HCT116 (cell line): Measurements from ENCODE around the gene THEMIS. TPM values are rescaled to one million over a fixed set of nuclear protein-coding genes. Genes with fewer than 3 reads are reported as not detected.

ENCODE experiments used
- ATAC-seq: fragments of 200-7000 bp; cut with Tn5 transposase; 2 replicates; pipeline ENCODE4 v1.9.1; 2020; ENCODE audit warnings: mild to moderate bottlenecking, moderate library complexity
- BruUV-seq: library from RNA; stranded (reverse); fragments of 400-500 nt; replicated peaks from 2 replicates; lab custom pipeline; 2021; lab: Mats Ljungman, UMichigan
- CTCF ChIA-PET: fragments of 300-600 bp; sonication (Branson Sonifier 250); formaldehyde crosslinking; loops from one replicate; lab custom pipeline; 2021; ENCODE audit warnings: antibody characterized with exemption; lab: Charles Lee
- POLR2A ChIA-PET: fragments of 300-600, 350-600 bp; sonication (Branson Sonifier 250); formaldehyde crosslinking; loops from one replicate; lab custom pipeline; 2021; ENCODE audit warnings: antibody characterized with exemption; lab: Charles Lee
- RAD21 ChIA-PET, 2 experiments: fragments of 300-600 bp; sonication (Branson Sonifier 250); formaldehyde crosslinking; loops; one replicate each; lab custom pipeline; 2023; ENCODE audit warnings: low total read pairs in 2 of 2; ENCODE audit not compliant: uncharacterized antibody in 2 of 2, unreplicated experiment in 2 of 2, low non-redundant PET in 1 of 2; lab: Charles Lee
- DNase-seq: peaks from one replicate; pipeline ENCODE4 v3.0.0-alpha.2; 2010; ENCODE audit warnings: low read depth, low spot score
- H2AFZ ChIP-seq: fragments of 200-600 bp; shearing (Covaris generic), sonication (generic); 2 replicates; pipeline ENCODE4 v1.6.1; 2017; ENCODE audit warnings: low read depth, mixed run types, mixed read lengths, antibody characterized with exemption, low read length; ENCODE audit not compliant: poor library complexity, severe bottlenecking
- H3K27ac ChIP-seq: 2 replicates; pipeline ENCODE4 v1.5.1; 2012; ENCODE audit warnings: low read depth, low read length
- H3K27me3 ChIP-seq: fragments of 200-600 bp; sonication (generic); 2 replicates; pipeline ENCODE4 v1.6.1; 2016; ENCODE audit warnings: mixed run types, low read length, mixed read lengths; ENCODE audit not compliant: insufficient read depth
- H3K36me3 ChIP-seq, 2 experiments: fragments of 200-500 bp in 1 of 2; fragments of 200-600 bp in 1 of 2; sonication (Bioruptor generic) in 1 of 2; sonication (generic) in 1 of 2; 2 replicates each; pipeline versions ENCODE4 v1.5.1 to v1.6.1; 2014 to 2016; ENCODE audit warnings: low read length in 2 of 2, inconsistent platforms in 1 of 2, mixed read lengths in 1 of 2, mixed run types in 1 of 2; ENCODE audit not compliant: insufficient read depth in 2 of 2, control insufficient read depth in 1 of 2
- H3K4me1 ChIP-seq, 2 experiments: fragments of 200-600 bp in 1 of 2; sonication (generic) in 1 of 2; 2 replicates each; pipeline versions ENCODE4 v1.5.1 to v1.6.1; 2012 to 2017; ENCODE audit warnings: low read length in 2 of 2, inconsistent platforms in 1 of 2, mild to moderate bottlenecking in 1 of 2, mixed read lengths in 1 of 2, mixed run types in 1 of 2, moderate library complexity in 1 of 2; ENCODE audit not compliant: insufficient read depth in 2 of 2, control insufficient read depth in 1 of 2
- H3K4me2 ChIP-seq: fragments of 200-600 bp; sonication (generic); 2 replicates; pipeline ENCODE4 v1.6.1; 2017; ENCODE audit warnings: mixed run types, low read length, mixed read lengths
- H3K4me3 ChIP-seq, 2 experiments: fragments of 200-600 bp in 1 of 2; sonication (generic) in 1 of 2; replicated peaks in 1 of 2; 2 replicates each; pipeline ENCODE4 v1.5.1; 2011 to 2016; ENCODE audit warnings: low read length in 2 of 2, control low read depth in 1 of 2, low read depth in 1 of 2, mild to moderate bottlenecking in 1 of 2, mixed read lengths in 1 of 2, mixed run types in 1 of 2
- H3K79me2 ChIP-seq: fragments of 200-600 bp; sonication (generic); 2 replicates; pipeline ENCODE4 v1.6.1; 2017; ENCODE audit warnings: mild to moderate bottlenecking, mixed run types, low read length, moderate library complexity, mixed read lengths; ENCODE audit not compliant: insufficient read depth
- H3K9ac ChIP-seq: fragments of 200-600 bp; sonication (generic); 2 replicates; pipeline ENCODE4 v1.6.1; 2016; ENCODE audit warnings: low read length, mixed read lengths
- H3K9me2 ChIP-seq: fragments of 200-600 bp; sonication (generic), shearing (Covaris generic); 2 replicates; pipeline ENCODE4 v1.6.1; 2017; ENCODE audit warnings: mixed run types, mild to moderate bottlenecking, moderate library complexity; ENCODE audit not compliant: insufficient read depth
- H3K9me3 ChIP-seq, 2 experiments: fragments of 200-500 bp in 1 of 2; fragments of 200-600 bp in 1 of 2; sonication (Bioruptor generic) in 1 of 2; sonication (generic) in 1 of 2; 2 replicates each; pipeline ENCODE4 v1.6.1; 2014 to 2017; ENCODE audit warnings: low read length in 2 of 2, mixed read lengths in 2 of 2, inconsistent platforms in 1 of 2, low read depth in 1 of 2, mild to moderate bottlenecking in 1 of 2, mixed run types in 1 of 2, moderate library complexity in 1 of 2; ENCODE audit not compliant: control insufficient read depth in 1 of 2, insufficient read depth in 1 of 2
- H4K20me1 ChIP-seq: fragments of 200-600 bp; sonication (generic), shearing (Covaris generic); 2 replicates; pipeline ENCODE4 v1.6.1; 2017; ENCODE audit warnings: mixed run types, mild to moderate bottlenecking, moderate library complexity; ENCODE audit not compliant: insufficient read depth
- CEBPB ChIP-seq: IDR thresholded peaks from 2 replicates; pipeline ENCODE4 v1.6.1; 2012; ENCODE audit warnings: low read depth
- EGR1 ChIP-seq: IDR thresholded peaks from 2 replicates; pipeline ENCODE4 v1.6.1; 2012; ENCODE audit warnings: low read depth
- ELF1 ChIP-seq: IDR thresholded peaks from 2 replicates; pipeline ENCODE4 v1.6.1; 2012; ENCODE audit warnings: low read depth, borderline replicate concordance
- EZH2 ChIP-seq: fragments of 200-600 bp; sonication (generic); IDR thresholded peaks from 2 replicates; pipeline ENCODE4 v1.6.1; 2017; ENCODE audit warnings: antibody characterized with exemption, mixed run types
- EZH2phosphoT487 ChIP-seq: fragments of 200-600 bp; IDR thresholded peaks from 2 replicates; pipeline ENCODE4 v1.6.1; 2018; ENCODE audit warnings: antibody characterized with exemption, borderline replicate concordance
- FOSL1 ChIP-seq: IDR thresholded peaks from 2 replicates; pipeline ENCODE4 v1.6.1; 2012; ENCODE audit warnings: low read depth
- POLR2A ChIP-seq: IDR thresholded peaks from 2 replicates; pipeline ENCODE4 v1.7.0; 2011; ENCODE audit warnings: borderline replicate concordance; ENCODE audit not compliant: insufficient read depth, insufficient read length; ENCODE audit errors: extremely low read depth
- POLR2AphosphoS5 ChIP-seq: IDR thresholded peaks from 2 replicates; pipeline ENCODE4 v1.6.1; 2011; ENCODE audit warnings: mild to moderate bottlenecking, low read depth, low read length, moderate library complexity
- RAD21 ChIP-seq: IDR thresholded peaks from 2 replicates; pipeline ENCODE4 v1.6.1; 2012; ENCODE audit warnings: low read depth, mild to moderate bottlenecking
- SIN3A ChIP-seq: IDR thresholded peaks from 2 replicates; pipeline ENCODE4 v1.6.1; 2012; ENCODE audit warnings: low read depth
- SP1 ChIP-seq: IDR thresholded peaks from 2 replicates; pipeline ENCODE4 v1.6.1; 2012; ENCODE audit warnings: low read depth
- SRF ChIP-seq: IDR thresholded peaks from 2 replicates; pipeline ENCODE4 v1.6.1; 2012; ENCODE audit warnings: low read depth
- TCF7L2 ChIP-seq: IDR thresholded peaks from 2 replicates; pipeline ENCODE4 v1.7.0; 2011; ENCODE audit warnings: borderline replicate concordance, inconsistent platforms; ENCODE audit not compliant: insufficient read depth, insufficient read length; ENCODE audit errors: extremely low read depth
- YY1 ChIP-seq: IDR thresholded peaks from 2 replicates; pipeline ENCODE4 v1.6.1; 2011; ENCODE audit warnings: low read length, low read depth, moderate library complexity, mild to moderate bottlenecking; ENCODE audit not compliant: insufficient replicate concordance; ENCODE audit errors: extremely low read depth
- ZNF274 ChIP-seq: fragments of 200-500 bp; sonication (Bioruptor generic); IDR thresholded peaks from 2 replicates; pipeline ENCODE4 v1.6.1; 2014; ENCODE audit warnings: mild to moderate bottlenecking, low read depth, low read length, inconsistent platforms
- intact Hi-C: fragments of 100-400 bp; cut with micrococcal nuclease; formaldehyde crosslinking; loops from 2 replicates; pipeline ENCODE4 v1.10.0; 2022
- total RNA-seq: library from RNA; stranded (reverse); gene quantifications from one replicate; pipeline ENCODE4 v1.2.1, GENCODE V29; 2021; ENCODE audit not compliant: unreplicated experiment
- TF ChIP-seq, protein P1 (sequence below): IDR thresholded peaks from 2 replicates; pipeline ENCODE4 v1.6.1; 2012
- TF ChIP-seq, protein P2 (sequence below): IDR thresholded peaks from 2 replicates; pipeline ENCODE4 v1.6.1; 2012

THEMIS gene
- total RNA-seq, 1 experiment from 2014 or later: 0.20 TPM

DNA sequence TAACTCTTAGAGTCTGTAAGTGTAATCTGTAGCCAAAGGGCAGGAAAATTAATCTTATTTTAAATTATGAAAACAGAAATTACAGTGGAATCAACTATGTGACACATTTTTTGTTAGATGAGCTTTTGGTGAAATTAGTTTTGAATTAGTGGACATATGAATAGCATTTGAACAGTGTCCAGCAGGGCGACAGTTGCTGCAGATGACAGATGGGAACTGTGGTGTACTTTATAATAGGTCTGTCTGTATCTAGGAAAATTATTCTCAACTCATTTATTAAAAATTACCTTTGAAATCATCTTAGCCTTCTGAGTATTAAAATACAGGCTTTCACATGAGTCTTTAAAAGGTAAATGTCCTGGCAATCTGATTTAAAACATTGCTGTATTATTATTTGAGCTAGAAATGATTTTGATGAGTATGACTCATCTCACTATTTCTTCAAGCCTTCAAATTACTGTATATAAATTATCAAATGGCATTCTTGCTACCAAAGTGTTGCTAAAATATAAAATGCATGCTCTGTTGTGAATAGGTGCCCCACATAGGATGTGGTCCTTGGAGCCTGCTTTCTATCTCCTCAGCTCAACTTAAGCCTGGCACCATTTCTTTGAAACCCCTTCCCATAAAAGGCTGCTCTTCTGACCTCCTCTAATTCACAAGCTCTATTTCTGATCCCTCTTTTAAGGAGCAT lies 173.5 kb downstream of the THEMIS start (continued):
- TF ChIP-seq CEBPB (no peak), ELF1 (no peak), ZNF274 (no peak)

DNA sequence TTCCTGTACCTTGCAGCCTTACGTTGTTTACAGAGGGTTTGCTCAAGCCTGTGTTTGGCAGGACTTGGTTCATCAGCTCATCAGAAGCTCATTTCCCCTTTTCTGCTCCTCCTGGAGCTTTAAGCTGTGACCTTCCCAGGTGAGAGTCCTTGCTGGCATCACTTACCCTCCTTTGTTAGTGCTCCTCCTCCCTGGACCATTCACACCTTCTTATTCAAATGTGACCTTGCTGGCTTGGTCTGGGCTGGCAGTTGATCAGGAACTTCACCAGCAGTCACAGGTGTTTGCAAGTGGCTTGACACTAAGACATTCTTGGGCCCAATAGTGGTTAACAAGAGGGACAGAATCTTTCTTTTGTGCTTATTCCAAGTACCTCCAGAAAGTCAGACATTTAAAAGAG lies 175.0 kb downstream of the THEMIS start:
- no peak overlapping the region for H3K4me3 ChIP-seq
- ChIA-PET CTCF (no interaction called here), POLR2A (no interaction called here), RAD21 (no interaction called here)
- ATAC-seq: no peak
- no peak overlapping the region for H3K9ac ChIP-seq
- H3K9me3 ChIP-seq: no peaks in the 10 kb centered on the region
- H3K9me2 ChIP-seq: no peaks in the 10 kb centered on the region
- H4K20me1 ChIP-seq: no peaks in the 10 kb centered on the region
- intact Hi-C loops: no loop called here
- H3K4me1 ChIP-seq: no peaks in the 10 kb centered on the region
- no peaks in the 10 kb centered on the region for H3K36me3 ChIP-seq
- no peaks in the 10 kb centered on the region for H3K27me3 ChIP-seq
- H3K79me2 ChIP-seq: no peaks in the 10 kb centered on the region
- no peak overlapping the region for H3K27ac ChIP-seq
- no TSS peak for BruUV-seq
- no peak overlapping the region for H3K4me2 ChIP-seq
- DNase-seq: no peak
- no peak overlapping the region for H2AFZ ChIP-seq
- TF ChIP-seq EZH2 (no peak), YY1 (no peak), POLR2A (no peak), FOSL1 (no peak), TCF7L2 (no peak), SP1 (no peak), SRF (no peak), EGR1 (no peak), RAD21 (no peak), ZNF274 (no peak), SIN3A (no peak), EZH2phosphoT487 (no peak), POLR2AphosphoS5 (no peak)
- TF ChIP-seq, protein P1, sequence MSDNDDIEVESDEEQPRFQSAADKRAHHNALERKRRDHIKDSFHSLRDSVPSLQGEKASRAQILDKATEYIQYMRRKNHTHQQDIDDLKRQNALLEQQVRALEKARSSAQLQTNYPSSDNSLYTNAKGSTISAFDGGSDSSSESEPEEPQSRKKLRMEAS: no peak
- TF ChIP-seq, protein P2, sequence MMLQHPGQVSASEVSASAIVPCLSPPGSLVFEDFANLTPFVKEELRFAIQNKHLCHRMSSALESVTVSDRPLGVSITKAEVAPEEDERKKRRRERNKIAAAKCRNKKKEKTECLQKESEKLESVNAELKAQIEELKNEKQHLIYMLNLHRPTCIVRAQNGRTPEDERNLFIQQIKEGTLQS: no peak
